KBM-7 (cell line): ENCODE measurements around the gene CPTP.

Experiments used
- DNase-seq: peaks from one replicate; pipeline ENCODE4 v3.0.0-alpha.2; 2015
- in situ Hi-C: fragments of 300-500 bp; cut with MboI; formaldehyde crosslinking; loops from 2 replicates; pipeline ENCODE4 v1.14.3; 2020; ENCODE audit warnings: low sequenced_read_pairs, low pct_unique_long_range_greater_than_20kb, mixed read lengths

Gene CPTP

DNA sequence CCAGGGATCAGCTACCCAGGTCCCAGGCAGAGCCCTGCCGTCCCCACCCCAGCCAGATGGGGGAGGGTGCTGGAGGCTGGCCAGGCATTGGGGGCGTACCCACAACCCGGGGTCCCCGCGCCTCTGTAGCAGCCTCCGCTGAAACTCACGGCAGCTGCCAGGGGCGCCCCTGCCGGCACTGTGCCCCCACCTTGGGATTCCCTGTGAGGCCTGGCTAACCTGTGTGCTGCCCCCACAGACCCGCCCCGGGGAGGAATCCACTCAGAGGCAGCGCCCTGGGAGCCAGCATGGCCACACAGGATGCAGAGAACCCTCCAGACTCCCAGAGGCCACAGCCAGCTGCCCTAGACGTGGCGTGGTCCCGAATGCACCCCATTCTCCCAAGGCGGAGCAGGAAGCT is 20.8 kb downstream of the CPTP start:
- DNase-seq: no peak
- in situ Hi-C loops: no loop called here

DNA sequence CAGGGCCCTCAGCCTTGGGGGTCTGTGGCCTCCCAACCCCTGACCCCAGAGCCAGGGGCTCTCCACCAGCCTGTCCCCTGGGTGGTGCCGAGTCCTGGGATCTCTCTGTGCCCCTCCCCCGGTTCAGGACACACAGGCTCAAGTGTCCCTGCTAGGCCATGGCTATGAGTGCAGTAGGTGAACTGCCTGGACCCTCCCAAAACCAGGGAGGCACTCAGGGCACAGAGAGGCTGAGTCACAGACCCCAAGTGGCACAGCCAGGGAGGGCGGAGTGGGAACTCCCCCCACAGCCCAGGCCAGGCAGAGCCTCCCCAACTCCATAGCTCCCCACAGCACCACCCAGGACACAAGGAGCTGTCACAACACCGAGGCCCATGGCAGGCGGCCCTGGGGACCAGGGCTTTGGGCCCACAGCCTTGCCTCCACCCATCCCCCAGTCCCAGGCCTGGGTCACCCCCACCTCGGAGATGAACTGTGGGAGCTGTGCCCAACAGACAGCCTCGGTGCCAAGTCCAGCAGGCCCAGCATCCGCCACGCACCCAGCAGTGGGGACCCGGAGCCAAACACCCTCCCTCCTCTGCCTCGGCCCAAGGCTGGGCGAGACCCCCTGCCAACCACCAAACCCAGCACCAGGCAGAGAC is 21.4 kb downstream of the CPTP start:
- in situ Hi-C loops: no loop called here
- no peak for DNase-seq

DNA sequence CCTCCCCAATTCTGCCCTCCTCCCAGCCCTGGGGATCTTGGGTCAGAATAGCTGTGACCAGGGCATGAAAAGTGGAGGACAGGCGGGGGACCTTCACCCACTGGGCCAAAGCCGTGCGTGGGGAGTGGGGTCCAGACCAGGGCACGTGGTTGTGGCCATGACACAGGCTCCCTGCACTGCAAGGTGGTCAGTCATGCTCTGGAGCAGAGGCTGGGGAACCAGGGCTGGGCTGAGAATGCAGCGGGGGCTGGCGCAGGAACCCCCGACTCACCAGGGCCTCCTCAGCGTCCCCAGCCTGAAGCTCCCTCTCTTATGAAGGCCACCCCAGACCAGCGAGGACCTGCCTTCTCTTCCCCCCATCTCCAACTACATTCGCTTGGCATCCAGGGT is 21.9 kb downstream of the CPTP start:
- DNase-seq: no peak
- in situ Hi-C loops: no loop called here

DNA sequence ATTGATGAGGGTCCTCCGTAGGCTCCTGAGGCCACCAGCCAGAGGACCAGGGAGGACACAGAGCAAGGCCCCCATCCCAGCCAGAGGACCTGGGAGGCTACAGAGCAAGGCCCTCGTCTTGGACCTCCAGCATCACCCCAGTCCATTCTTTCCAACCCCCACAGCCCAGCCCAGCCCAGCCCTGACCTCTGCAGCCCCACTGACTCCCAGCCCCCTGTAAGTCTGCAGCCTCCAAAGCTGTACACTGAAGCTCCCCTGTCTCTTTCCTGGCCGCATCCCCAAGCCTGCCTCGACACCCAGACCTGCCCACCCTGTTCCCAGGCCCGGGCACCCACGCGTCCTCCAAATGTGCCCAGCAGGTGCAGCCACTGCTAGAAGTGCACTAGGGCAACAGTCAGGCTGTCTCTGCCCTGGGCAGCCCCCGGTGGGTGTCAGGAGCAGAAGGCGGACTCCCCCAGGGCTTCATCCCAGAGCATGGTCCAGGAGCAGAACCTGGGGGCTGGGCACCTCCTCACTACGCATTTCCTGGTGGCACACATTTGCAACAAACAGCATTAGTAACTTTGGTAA is 22.5 kb downstream of the CPTP start:
- no peak for DNase-seq
- in situ Hi-C loops: no loop called here

DNA sequence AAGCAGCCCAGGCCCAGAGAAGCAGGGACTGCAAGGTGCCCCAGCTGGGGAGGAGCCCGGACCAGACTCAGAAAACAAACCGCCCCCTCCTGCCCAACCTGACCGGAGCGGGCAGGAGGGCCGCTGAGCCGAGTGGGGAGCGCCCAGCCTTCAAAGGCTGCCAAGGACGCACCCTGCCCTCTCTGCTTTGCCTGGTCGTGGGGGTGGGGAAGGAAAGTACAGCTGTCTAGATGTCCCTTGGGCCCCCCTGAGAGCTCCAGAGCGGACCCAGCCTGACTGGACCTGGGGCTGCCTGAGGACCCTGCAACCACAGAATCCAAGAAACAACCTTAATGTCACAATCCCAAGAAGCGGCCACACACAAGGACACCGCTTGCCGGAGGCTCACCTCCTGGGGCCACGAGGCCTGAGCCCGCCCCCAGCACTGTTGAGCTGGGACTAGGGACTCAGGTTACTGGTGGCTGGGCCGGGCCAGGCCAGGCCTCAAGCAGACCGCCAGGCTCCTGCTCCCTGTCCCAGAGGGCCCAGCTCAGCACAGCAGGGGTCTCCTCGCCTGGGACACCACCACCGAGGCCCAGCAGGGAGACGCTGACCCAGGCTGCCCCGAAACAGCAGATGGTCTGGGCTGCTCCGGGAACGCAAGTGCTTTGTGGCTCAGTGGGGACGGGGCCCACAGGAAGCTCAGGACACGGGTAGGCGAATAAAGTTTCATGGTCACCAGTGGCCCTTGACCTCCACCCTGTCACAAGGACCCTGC is 23.2 kb downstream of the CPTP start:
- no peak for DNase-seq
- in situ Hi-C loops: no loop called here

DNA sequence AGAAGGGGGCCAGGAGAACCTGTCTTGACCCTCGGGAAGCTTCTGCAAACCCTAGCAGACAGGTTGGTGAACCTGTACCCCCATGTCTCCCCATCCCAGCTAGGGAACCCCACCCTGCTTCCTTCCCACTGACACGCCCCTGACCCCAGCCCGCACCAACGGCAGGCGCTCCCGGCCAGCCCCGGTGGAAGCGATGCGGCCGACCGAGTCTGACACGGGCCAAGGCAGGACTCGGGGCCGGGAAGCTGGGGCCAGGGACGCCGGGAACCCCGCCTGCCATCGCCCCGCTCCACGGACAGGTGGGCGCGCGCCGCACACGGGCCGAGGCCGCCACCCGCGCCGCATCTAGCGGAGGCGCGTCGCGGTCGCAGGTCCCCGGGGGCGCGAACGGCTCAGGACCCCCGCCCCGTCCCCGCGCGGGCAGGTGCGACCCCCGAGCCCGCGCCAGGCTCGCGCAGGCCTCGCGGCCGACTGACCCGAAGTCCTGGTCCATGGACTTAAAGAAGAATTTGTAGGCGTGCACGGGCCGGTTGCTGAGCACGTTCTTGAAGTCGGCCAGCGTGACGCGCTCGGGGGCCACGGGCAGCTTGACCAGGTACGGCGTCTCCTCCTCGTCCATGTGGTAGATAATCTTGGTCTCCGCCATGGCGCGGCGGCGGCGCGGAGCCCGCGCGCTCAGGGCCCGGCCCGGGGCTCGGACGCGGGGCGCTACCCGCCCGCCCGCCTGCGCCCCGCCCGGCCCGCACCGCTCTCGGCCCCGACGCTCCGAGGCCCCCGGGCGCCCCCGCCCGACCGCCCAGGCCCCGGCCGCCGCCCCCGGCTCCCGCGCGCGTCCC is 24.0 kb downstream of the CPTP start:
- no peak for DNase-seq
- in situ Hi-C loops: no loop called here

DNA sequence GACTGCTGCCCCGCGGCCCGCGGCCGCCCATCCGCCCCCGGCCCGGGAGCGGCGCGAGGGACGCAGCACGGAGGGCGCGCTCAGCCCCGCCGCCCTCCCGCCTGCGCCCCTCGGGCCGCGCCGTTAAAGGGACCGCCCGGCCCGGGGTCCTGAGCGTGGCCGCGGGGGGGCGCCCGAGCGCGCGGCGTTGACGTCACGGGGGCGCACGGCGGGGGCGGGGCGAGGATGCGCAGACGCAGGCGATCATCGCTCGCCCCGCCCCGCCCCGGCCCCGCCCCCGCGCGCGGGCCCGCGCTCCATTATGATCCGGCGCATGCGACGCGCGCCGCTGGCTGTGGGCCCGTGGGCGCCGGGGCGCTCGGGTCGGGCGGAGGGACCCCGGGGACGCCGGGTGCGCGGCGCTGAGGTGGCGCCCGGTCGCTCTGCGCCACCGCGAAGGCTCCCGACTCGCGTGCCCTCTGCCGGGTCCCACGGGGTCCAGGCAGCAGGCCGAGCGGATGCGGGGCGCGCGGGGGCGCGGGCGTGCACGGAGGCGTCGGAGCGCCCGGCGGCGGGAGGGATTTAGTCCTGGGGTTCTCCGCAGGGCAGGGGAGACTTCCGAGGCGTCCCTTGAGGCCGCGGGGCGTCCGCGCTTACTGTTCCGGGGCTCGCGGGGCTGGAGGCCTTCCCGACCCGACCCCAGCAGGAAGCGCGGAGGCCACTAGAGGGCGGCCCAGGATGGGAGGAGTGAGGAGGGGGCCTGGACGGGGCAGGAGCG is 24.8 kb downstream of the CPTP start, which contains the start of gene DVL1:
Gene DVL1 (minus strand): TSS at position 163 of the 757 bp plus-strand sequence. CDS start 353 bp downstream, outside the sequence.
- in situ Hi-C loops: no loop called here
- no peak for DNase-seq

DNA sequence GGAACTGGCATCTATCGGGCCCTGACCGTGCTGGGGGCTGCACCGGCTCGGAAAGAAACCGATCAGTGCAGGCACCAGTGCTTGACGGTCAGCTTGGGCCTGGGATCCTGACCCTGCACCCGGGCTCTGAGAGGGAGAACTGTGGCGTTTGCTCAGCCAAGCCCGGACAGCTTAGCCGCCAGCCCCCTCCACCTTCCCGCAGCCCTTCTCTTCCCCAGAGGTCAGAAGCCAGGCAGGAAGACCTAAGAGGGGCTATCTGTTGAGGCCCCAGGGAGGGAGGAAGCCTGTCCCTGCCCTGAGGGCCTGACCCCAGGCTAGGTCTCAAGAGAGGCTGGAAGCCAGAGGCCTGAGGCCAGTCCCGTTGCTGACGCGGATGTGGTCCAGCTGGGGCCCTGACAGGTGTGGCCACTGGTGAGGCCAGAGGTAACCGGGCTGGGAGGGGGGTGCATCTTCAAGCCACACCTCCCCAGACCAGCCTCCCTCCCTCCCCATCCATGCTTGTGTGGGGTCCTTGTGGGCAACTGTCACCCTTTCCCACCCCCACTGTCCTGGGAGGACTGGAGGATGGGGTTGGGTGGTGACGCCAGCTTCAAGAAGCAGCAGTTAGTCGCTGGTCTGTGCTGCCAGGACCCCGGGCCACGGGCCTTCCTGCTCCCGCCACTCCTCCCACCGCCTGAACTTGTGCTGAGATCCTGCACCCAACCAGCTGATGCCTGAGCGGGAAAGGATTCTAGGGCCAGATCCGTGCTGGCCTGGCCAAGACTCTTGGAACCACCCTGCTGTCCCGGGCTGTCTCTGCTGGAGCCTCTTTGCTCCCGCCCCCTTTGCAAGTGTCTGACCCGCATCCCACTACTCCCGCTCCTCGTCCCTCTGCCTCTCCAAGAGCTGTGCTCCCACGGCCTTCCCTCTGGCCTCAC is 27.2 kb downstream of the CPTP start:
- no peak for DNase-seq
- in situ Hi-C loops: no loop called here

DNA sequence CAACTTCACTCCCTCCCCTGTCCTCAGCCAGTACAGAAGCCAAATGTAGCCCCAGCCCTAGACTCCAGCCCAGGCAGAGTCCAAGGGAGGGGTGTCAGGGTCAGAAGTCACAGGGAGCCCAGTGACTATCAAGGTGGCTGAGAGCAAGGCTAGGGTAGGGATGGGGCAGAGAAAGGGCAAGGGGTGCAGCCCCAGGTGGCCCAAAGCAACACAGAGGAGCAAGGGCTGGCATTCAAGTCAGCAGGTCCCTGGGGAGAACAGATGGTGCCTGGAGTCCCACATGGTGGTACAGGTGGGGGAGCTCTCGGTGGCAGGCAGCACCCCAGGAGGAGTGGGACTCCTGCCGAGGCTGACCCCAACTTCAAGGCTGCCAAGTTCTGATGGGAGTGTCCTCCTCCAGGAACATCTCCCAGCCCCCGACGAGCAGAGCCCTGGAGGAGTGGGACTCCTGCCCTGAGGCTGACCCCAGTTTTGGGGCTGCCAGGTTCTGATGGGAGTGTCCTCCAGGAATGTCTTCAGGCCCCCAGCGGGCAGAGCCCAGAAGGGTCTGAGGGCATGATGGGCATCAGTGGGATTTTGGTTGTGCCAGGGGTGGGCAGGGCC is 28.3 kb downstream of the CPTP start:
- in situ Hi-C loops: no loop called here
- DNase-seq: no peak

DNA sequence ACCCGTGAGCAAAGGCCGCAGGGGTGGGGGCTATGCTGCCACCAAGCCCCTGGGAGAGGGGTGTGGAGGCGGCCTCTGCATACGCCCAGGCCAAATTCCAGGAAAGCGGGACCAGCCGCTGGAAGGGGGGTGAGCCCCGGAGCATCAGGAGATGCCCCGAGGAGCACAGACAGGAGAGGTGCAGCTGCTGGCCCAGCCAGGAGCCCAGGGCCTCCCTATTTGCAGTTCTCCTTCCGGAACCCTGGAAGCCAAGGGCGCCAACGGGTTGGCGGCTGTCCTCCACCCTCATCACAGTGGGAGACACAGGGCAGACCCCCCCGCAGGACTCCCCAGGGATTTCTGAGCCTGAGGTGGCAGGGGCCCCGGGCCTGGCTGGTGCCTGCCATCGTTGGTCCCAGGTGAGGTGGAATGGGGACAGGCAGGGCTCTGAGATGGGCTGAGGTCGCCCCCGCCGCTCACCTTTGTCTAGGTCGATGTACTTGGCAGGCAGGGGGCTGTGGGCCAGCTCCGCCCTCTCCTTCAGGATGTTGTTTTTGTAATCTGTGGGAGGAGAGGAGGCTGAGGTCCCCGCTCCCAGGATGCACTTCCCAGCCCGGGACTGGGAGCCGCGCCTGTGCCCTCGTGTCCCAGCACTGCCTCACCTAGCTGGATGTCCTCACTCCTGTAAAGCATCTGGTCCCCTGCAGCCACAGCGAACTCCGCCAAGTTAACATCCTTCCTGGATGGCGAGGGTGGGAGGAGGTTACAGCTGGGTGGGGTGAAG is 29.0 kb downstream of the CPTP start:
- no peak for DNase-seq
- in situ Hi-C loops: no loop called here

DNA sequence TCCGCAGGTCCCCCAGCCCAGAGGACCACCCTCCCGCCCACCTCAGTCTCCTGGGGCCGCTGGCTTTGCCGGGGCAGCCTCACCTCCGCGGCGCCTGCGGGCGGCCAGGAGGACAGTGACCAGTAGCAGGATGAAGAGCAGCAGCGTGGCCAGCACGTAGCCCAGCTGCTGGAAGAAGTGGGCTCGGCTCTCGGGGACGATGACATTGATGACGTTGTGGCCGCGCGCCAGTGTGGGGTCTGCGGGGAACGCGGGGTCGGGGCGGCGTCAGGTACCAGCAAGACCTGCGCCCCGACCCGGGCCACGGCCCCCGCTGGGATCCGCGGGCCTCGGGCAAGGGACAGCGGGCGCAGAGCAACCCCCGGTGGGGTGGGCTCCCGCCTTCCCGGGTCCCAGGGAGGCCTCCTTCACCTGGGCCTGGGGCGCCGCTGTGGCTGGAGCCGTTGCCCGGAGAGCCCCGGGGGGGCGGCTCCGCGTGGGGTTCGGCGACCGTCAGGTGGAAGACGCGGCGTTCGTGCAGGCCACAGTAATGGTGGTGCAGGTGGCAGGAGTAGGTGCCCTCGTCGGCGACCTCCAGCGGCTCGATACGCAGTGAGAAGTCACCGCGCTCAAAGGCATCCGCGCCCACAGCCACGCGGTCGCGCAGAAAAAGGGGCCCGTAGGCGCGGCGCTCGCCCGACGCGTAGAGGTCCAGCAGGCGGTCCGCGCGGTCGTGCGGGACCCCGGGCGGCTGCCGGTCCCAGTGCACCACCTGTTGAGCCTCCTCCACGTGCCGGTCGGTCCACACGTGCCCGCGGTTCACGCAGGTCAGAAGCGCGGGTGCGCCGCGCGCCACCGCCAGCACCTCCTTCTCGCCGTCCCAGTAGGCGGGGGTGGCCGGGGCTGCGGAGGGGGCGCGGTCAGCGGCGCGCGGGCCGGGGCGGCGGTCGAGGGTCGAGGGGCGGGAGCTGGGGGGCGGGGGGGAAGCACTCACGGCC is 30.0 kb downstream of the CPTP start:
- DNase-seq: no peak
- in situ Hi-C loops: no loop called here

DNA sequence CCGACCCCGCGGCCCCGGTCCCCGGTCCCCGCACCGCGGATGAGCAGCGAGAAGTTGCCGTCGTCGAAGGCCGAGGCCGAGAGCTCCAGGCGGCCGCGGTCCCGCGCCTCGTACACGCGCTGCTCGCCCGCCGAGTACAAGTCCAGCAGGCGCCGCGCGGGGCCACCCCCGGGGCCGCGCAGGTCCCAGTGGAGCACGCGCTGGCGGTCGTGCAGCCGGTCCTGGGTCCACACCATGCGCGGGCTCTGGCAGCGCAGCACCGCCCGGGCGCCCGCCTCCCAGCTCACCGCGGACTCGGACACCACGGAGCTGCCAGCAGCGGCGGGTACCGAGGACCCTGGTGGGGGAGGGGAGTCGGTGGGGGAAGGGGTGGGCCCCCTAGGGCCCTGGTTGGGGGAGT is 30.8 kb downstream of the CPTP start:
- in situ Hi-C loops: no loop called here
- DNase-seq: no peak

DNA sequence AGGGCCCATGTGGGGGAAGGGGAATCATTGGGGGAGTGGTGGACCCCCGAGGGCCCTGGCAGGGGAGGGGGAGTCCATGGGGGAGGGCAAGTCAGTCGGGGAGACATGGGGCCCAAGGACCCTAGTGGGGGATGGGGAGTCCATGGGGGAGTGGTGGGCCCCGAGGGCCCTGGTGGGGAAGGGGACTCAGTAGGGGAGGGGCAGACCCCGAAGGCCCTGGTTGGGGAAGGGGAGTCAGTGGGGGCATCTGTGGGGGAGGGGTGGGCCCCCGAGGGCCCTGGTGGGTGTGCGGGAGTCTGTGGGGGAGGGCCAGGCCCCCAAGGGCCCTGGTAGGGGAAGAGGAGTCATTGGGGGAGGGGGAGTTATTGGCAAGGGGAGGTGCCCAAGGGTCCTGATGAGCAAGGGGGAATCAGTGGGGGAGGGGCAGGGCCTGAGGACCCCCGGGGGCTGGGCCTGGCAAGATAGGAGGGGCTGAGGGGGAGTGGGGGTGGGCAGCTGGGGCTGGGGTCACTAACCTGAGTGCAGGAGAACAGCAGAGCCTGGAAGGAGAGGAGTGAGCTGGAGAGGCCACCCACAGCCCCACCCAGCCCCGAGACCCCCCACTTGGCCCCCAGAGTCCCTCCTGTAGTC is 31.7 kb downstream of the CPTP start:
- in situ Hi-C loops: no loop called here

DNA sequence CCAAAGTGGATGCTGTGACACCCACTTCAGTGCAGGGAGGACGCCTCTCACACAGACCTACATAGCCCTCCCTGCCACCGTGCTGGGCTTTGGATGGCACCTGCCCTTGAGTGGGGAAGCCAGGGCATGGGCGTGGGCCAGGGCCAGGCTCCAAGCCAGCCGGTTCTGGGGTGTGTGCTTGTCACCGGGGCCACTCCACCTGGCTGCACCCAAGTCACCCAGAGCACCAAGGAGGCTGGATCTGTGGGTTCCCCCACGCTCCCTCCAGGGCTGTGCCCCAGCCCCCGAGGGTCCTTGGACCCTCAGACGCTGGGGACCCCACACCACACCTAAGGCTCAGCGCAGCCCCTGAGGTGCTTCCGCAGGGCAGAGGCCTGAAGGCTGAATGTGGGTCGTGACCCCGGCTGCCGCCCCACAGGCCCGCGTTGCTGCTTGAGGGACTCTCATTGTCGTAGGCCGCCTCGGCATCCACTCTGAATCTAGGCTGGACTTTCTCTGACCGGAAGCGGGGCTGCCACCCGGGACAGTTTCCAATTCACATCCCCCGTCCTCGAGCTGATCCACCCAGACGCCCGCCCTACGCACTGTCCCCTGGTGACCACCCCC is 32.3 kb downstream of the CPTP start:
- DNase-seq: no peak
- in situ Hi-C loops: no loop called here

More for the DNA sequence above, 31.7 kb downstream of the CPTP start:
- DNase-seq: no peak

DNA sequence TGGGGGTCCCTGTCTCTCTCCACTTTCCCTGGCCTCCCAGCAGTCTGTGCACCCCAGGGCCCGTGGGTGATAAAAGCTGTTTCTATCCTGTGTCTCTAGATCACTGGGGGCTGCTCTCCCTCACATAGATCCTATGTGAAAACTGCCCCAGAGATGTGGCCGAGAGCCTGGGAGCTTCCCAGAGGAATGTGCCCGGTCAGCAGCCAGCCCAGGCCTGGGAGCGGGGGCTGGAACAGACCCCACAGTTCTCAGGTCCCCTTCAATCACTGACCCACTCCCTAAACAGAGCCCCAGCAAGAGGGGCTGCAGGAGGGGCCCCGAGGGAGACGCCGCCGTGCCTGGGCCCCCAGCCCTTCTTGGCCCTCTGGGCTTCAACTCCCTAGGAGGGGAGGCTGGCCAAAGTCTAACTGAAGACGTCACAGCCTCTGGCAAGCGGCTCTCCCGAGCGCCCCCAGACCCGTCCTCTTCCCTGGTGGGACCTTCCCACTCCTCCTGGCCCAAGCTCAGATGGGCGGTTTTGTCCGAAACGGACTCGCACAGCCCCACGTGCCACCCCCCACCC is 33.4 kb downstream of the CPTP start:
- no peak for DNase-seq
- in situ Hi-C loops: no loop called here
